ENCODE results near the gene UGT1A3.

UGT1A3 gene

GRCh38 chr2:233817361-233817911 lies 88.6 kb downstream of the UGT1A3 start:
- no peak for DNase-seq (ENCODE audit: low spot score)

GRCh38 chr2:233817995-233818638 lies 89.3 kb downstream of the UGT1A3 start:
- no peak for DNase-seq (ENCODE audit: low spot score)

- no peak for DNase-seq (ENCODE audit: low spot score)
Observed at GRCh38 chr2:233818639-233819621, 90.1 kb downstream of the UGT1A3 start.

- no peak for DNase-seq (ENCODE audit: low spot score)
Observed at GRCh38 chr2:233819884-233820773, 91.3 kb downstream of the UGT1A3 start.

- DNase-seq (ENCODE audit: low spot score): no peak
Observed at GRCh38 chr2:233820774-233821105, 91.9 kb downstream of the UGT1A3 start.

- no peak for DNase-seq (ENCODE audit: low spot score)
Observed at GRCh38 chr2:233821196-233821595, 92.4 kb downstream of the UGT1A3 start.

- DNase-seq (ENCODE audit: low spot score): no peak
Observed at GRCh38 chr2:233821709-233822100, 92.9 kb downstream of the UGT1A3 start.

- DNase-seq (ENCODE audit: low spot score): no peak
Observed at GRCh38 chr2:233822101-233822771, 93.4 kb downstream of the UGT1A3 start.
